GM18909 (cell line): ENCODE results near the gene LCA5L.
A peak's percentile ranks its signal among the peaks of the same experiment; 100 is the strongest.
"Not testable (repeated sequence)": the region's sequence is repeated elsewhere in the genome, so short reads cannot be mapped to it uniquely, and the experiment has no call there.

Source experiments
- ATAC-seq: cut with Tn5 transposase; IDR thresholded peaks from one replicate; pipeline ENCODE4 v1.9.1; 2021; ENCODE audit warnings: mild to moderate bottlenecking; ENCODE audit not compliant: unreplicated experiment, poor library complexity

The LCA5L gene

DNA sequence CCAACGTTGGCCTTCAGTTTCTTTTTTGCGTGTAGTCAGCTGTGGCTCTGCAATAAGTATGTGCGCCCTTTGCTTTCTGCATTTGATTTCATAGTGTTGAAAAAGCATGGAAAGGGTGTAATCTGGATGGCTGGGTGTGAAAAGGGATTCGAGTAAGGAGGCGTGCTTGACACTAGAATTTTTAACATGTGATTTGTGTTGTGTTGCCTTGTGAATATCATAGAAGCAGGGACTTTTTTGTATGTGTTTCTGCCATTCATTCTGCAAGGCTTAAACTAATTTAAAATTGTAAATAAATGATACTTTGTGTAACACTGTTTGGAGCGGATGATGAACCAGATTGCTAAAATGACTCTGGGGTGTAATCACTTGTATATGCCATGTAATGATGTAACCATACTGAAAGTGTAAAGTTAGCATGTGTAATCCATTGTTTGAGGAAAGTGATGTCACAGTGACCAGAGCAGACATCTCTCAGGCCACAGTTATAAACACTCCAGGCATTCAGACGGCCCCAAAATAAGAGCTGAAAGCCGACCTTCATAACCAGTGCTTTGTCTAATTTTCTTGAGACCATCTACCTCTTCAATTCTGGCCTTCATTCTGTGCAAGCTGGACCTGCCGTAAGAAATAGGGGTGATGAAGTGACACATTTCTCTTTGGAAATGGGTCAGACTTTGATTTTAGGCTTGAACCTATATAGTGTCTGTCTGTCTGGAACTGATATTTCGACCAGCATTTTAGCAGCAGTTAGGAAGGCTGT is 6.8 kb upstream of the LCA5L start:
- no peak for ATAC-seq

DNA sequence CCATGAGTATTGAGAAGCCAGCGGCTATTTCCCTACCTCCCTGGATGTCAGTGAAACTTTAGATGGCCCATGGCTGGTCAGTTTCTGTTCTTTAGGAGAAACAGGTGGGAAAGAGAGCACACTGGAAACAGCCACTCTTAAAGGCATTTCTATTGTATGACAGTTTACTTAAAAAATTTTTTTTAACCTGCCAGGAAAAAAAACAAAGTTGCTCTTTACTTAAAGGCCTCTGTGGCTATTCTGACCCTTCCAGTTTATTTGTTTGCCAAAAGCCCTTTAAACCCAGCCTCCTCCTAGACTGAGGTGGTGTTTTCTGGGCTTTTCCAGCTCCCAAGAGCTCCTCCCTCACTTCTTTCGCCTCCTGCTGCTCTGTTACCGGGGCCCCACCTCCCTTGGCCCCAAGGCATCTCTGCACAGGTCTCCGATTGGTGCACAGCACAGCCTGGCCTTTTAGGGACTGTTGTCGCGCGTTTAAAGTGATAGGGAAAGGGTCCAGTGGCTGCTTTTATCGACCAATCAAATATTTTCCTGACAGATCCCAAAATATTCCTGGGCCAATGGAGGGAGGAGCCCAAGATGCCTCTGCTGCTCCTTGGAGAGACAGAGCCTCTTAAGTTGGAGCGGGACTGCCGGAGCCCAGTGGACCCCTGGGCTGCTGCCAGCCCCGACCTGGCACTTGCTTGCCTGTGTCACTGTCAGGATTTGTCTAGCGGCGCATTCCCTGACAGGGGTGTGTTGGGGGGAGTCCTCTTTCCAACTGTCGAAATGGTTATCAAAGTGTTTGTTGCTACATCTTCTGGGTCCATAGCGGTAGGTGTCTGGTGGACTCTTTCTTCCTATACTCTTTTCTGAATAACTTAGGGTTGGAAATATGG is 6.0 kb upstream of the LCA5L start, which contains the start of gene SH3BGR:
SH3BGR (plus strand) TSS at position 639 of the 875 bp plus-strand sequence; CDS start at position 766, 127 bp downstream.
- no peak for ATAC-seq

DNA sequence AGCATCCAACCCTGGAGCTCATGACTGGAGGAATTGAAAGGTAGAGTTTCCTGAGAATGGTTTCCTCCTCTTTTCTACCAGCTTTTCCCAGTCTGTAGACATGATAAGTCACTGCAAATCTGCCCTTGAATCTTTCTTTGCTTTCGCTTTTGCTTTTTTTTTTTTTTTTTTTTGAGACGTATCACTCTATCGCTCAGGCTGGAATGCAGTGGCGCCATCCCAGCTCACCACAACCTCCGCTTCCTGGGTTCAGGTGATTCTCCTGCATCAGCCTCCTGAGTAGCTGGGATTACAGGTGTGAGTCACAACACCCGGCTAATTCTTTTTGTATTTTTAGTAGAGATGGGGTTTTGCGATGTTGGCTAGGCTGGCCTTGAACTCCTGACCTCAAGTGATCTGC is 1.7 kb upstream of the LCA5L start:
- no peak for ATAC-seq

DNA sequence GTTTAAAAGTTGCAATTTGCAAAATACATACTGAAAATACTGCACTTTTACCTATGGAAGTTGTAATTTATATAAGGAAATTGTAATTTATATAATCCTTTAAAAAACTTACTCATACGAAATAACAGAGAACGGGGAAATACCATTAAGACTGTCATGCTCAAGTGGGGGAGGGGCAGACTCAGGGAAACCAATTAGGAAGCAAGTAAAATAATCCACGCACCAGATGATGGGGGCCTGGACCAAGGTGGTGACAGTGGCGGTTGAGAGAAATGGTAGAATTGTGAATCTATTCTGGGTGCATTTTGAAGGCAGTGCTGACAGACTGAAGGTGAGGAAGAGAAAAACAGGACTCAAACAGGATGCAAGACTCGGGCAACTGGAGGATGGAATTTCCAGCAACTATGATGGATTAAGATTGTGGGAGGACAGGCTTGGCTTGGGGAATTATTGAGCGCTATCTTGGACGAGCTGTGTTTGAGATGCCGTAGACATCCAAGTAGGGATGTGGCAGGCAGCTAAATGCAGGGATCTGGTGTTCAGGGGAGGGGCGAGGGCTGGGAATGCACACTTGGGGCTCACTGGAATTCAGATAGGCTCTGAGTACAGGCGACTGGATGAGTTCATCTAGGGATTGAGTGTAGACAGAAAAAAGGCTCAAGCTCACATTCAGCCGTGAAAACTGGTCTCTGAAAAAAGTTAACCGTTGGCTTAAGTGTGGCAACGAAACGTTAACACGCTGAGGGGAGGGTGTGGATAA is 977 bp downstream of the LCA5L start:
- ATAC-seq, result no peak

DNA sequence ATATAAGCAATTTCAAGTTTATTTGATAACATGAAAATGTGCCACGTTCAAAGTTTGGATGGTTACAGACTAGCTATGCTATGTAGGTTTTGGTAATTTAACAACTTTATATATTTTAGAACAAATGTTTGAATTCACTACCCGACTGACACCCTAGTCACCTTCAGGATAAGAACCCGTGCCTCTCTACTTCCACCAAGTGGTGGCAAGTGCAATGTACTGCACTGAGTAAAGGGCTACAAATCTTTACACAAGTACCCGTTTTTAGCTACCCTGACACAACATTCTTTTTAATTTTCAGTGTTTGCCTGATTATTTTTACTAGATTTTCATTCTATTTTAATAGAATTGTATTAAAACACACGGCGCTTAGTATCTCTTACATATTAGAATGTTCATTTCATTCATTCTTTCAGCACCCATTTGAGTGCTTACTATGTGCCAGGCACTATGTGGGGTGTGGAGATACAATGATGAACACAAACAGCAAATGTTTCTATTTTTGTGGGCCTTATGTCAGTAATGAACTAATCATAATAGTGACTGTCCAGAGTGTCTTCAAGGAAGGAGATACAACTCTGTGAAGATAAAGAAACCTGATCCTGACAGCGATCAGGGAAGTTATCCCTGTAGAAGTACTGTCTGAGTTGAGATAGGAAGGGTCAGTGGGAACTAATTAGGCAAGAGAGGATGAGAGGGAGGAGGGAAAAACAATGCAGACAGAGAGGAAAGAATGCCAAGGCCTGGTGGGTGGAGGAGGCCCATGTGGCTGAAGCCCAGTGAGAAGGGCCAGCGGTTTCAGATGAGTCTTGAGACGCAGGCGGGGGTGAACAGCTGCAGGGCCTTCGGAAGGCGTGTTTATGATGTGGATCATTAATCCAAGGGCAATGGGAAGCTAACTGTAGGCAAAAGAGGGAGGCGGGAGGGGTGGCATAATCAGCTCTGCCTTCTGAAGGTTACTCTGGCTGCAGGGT is 3.8 kb downstream of the LCA5L start:
- peak; percentile 44 for ATAC-seq

DNA sequence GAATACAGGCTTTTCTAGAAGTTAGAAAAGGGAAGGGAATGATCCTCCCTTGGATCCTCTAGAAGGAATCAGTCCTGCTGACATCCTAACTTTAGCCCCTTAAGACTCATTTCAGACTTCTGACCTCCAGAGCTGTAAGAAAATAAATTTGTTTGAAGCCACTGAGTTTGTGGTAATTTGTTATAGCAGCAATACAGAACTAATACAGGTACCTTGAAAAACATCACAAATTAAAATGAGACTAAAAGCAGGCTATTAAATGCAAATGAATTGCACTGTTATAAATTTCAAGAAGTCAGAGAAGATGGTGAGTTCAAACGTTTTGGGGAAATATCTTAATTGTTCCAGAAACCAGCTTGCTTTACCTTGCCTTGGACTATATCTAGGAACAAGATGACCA is 6.3 kb downstream of the LCA5L start:
- ATAC-seq, result no peak

DNA sequence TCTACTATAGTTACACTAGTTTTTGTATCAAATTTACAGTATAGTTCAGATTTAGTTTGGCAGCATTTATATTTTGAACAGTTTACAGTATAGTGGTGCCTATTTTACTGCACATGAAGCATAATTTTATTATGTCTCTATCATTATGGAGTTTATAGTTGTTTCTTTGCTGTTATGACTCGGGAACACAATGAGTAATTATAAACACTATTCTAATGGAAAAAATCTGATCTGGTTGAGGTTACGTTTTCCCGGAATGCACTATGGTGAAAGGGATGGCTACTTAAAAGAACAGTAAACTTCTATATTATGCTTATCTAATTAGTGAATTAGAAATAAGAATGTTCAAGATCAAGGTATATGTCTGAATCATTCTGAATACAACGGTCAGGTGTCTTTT is 10.6 kb downstream of the LCA5L start:
- ATAC-seq, result no peak

DNA sequence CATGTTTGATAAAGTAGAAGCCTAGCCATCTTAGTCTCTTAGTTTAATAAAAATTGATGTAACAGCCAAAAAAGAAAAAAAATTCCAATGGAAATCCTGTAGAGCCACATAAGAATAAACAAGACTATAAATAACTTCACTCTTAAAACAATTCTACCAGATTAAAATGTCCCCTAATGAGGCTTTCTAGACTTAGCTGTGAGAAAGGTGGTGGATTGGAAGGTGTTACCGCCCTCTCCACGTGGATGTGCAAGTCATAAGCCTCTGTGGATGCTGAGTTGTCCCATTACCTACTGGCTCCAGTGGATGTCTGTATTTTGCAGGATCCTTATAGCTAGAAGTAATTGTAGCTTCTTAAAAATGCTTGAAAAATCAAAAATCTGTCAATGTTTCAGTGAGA is 14.6 kb downstream of the LCA5L start:
- no peak for ATAC-seq

DNA sequence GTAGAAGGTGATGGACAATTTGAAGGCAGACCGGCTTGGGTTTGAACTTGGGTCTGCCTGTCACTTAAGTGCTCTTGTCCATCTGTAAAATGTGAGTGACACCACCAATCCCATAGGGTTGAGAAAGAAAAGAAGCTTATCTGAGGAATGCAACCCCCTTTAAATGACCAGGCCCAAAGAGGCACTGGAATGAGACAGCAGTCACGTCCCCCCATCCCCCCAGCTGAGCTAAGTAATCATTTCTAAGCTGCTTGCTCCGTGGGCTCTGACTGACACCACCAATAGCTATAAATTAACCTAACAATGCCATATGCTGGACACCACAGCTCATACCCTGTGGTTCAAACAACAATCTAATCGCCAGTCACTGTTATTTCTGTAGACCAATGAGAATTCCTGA is 15.1 kb downstream of the LCA5L start:
- no peak for ATAC-seq

DNA sequence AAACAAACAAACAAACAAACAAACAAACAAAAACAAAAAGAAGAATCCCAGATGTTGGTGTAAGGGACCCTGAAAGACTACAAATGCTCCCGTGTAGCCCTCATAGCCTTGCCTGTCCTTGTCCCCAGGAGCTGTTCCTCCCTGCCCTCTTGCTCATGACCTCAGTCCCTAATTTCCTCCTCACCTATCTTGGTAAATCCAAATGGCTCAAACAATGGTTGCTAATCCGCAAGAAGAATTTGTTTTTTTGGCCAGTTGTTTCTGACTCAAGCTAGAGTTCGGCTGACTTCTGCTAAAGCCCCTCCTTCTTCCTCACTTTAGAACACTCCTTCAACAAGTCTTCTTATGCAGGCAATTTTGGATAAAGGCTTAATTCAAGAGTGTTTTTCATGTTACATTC is 15.6 kb downstream of the LCA5L start:
- ATAC-seq, result no peak

DNA sequence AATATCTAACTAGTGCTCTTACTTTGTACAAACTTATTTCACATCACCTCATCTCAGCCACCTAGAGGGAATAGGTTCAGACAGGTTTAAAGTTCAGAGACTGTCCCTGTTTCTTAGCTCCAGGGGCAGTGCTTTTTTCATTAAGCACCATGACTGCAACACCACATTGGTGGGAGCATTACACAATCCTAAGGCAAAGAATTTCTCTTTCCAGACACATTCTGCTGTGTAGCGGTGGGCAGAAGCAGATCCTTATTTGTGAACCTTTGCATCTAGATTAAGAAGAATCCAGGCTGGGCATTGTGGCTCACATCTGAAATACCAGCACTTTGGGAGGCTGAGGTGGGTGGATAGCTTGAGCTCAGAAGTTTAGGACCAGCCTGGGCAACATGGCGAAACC is 16.1 kb downstream of the LCA5L start:
- no peak for ATAC-seq

DNA sequence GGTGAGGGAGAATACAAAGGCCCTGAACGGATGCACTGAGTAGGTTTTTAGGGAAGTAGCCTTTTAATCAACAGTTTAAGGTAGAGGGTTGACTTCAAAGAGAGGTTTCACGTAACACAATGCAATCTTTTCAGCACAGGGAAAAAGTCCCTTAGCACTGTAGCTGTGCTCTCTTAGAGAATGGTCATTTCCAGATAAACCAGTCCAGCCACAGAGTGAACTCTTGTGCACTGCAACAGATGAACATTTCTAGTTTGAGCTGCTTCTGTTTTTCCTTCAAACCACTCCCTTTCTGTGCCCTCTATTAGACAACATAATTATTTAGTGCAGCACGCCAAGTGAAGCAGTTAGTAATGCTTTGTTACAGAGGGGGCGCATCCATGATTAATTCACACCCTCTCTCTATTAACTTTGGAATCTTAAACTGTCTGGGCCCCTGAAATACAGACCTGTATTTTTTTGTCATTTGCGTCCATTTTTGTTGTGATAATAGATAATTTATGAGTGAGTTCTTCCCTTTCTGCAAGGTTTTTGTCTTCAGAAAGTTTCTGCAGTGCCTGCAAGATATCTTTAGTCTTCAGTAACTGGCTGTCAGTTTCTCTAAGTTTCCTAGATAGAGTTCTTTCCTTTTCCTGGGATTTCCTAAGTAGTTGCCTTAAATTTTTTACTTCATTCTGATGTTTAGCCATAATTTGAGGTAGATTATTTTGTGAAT is 22.9 kb downstream of the LCA5L start:
- no peak for ATAC-seq

DNA sequence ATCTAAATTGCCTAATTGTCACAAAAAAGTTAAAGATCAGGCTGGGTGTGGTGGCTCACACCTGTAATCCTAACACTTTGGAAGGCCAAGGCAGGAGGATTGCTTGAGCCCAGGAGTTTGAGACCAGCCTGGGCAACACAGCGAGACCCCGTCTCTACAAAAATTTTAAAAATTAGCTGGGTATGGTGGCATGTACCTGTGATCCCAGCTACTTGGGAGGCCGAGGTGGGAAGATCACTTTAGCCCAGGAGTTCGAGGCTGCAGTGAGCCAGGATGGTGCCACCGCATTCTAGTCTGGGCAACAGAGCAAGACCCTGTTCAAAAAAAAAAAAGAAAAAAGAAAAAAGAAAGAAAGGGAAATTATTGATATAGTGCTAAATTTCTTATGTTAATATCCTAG is 26.4 kb downstream of the LCA5L start:
- not testable (repeated sequence) for ATAC-seq

DNA sequence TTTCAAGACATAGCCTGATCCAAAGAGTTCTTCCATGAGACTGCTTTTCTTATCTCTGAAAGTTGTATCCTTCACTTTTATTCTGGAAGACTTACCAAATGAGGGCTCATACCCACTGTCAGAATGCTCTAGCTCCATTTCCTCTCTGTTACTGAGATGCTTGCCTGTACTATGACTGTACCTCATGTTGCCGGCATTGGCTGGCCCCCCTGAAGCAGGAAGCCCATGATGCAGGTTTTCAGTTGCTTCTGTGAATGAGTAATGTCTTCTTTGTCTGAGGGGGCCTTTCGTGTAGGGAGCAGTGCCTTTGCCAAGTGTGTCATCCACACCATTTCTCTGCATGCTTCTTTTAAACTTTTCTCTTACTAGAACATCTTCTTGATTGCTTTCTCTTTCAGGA is 39.5 kb downstream of the LCA5L start:
- ATAC-seq, result no peak

DNA sequence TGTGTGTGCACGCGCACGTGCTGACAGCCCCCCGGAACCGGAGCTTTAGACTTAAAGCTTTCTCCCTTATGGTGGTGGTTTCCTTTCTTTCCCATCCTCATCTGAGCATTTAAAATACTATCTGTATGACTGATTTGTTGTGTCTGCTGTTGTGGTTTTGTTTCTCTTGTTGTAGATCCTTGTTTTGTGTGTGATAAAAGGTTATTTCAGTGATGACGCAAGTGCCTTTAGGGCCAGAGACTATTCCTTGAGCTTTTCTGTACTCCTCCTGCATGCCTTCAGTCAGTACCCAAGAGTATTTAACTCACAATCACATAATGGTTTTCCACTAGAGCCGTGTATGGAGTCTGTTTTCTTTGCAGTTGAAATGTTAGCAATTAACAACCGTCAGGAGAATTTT is 45.4 kb downstream of the LCA5L start:
- ATAC-seq, result no peak

DNA sequence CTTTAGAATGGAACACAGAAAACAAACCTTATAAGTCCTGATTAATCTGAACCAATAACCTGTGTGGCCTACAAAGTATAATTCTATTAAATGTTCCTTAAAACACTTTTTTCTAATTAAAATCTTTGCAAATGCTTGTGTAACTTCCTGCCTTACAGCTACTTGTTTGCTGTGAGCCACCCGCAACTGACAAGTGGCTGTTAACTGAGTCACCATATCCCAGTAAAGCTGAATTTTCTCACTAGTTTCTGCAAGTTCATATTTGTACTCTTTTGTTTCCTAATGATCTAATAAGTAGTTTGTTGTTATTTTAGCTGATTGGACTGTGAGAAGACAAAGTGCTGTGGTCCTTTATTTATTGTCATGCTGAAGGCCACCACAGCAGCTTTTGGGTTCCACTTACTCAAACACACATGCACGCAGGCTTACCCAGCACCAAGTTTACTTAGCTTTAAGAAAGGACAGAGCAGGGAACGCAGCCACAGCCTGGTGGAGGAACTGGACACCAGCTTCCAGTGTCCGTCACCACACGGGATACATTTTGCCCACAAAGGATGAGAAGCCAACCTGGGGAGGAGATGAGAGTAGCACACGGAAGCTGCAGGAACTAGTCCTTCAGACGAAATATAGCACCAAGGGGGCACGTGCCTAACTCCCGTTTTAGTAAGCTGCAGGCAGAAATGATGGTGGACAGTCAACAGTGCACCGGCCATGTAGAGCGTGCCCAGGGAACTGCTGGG is 47.8 kb downstream of the LCA5L start:
- no peak for ATAC-seq

DNA sequence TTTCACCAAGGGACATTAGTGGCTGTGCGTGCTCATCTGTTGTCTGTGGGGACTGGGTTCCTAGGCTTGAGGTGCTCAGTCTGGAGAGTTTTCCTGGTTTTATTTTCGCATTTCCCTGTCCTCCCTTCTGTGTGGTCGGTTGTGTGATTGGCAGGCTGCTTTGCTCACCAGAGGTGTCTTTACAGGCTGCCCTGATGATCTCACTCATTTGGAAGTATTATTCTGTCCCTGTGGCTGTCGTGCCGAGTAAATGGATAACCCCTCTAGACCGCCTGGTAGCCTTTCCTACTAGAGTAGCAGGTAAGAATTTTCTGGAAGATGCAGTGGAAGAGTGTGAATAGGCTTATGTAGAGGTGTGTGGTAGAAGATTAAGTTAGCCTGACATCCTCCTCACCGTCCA is 52.6 kb downstream of the LCA5L start:
- no peak for ATAC-seq

DNA sequence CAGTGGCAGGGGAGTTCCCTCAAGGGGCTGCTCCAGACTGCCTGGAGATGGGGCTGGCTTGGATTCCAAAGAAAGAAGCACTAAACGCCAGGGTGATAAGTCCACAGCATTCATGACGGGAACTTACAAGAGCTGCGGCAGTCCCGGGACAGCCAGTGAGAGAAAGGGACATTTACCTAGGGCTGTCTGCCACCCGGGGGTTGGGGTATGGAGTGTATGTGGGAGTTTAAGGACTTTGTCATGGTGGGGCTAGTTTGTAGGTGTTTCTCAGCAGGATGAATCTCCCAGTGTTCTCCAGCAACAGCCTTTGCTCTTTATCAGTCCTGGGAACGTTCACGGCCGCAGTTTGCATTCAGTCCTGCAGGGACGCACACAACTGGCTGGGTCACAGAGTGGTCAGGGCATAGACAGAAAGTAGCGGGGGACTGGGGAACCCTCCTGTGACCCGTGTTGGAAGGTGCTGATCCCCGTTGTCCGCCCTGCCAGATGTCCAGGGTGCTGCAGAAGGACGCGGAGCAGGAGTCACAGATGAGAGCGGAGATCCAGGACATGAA is 55.3 kb downstream of the LCA5L start:
- no peak for ATAC-seq
